Astrocyte (in vitro differentiated cells and primary cell): Measurements from ENCODE around the gene THOC5. TPM values are rescaled to one million over a fixed set of nuclear protein-coding genes. Genes with fewer than 3 reads are reported as not detected.
A peak's percentile ranks its signal among the peaks of the same experiment; 100 is the strongest.

Source experiments
- DNase-seq: peaks from one replicate; pipeline ENCODE4 v3.0.0-alpha.2; 2010; ENCODE audit warnings: low read depth
- FAIRE-seq: peaks from 2 replicates; lab custom pipeline; 2011; peaks lifted over from hg19 to GRCh38; lab: Jason Lieb, UNC
- H2AFZ ChIP-seq: 2 replicates; pipeline ENCODE4 v1.6.0; 2012; ENCODE audit warnings: low read depth, low read length, inconsistent platforms
- H3K27ac ChIP-seq: 2 replicates; pipeline ENCODE4 v1.5.1; 2011; ENCODE audit warnings: low read depth, low read length, inconsistent platforms
- H3K27me3 ChIP-seq: 2 replicates; pipeline ENCODE4 v1.6.0; 2011; ENCODE audit warnings: low read length, inconsistent platforms; ENCODE audit not compliant: insufficient read depth
- H3K36me3 ChIP-seq: 2 replicates; pipeline ENCODE4 v1.5.1; 2011; ENCODE audit warnings: low read length, inconsistent platforms; ENCODE audit not compliant: insufficient read depth
- H3K4me1 ChIP-seq: 2 replicates; pipeline ENCODE4 v1.5.1; 2011; ENCODE audit warnings: low read length, inconsistent platforms; ENCODE audit not compliant: insufficient read depth
- H3K4me2 ChIP-seq: 2 replicates; pipeline ENCODE4 v1.6.0; 2012; ENCODE audit warnings: low read length, inconsistent platforms
- H3K4me3 ChIP-seq: 2 replicates; pipeline ENCODE4 v1.5.1; 2011; ENCODE audit warnings: low read depth, mild to moderate bottlenecking, low read length, inconsistent platforms; ENCODE audit not compliant: insufficient read depth
- H3K79me2 ChIP-seq: 2 replicates; pipeline ENCODE4 v1.6.0; 2012; ENCODE audit warnings: mild to moderate bottlenecking, low read length, inconsistent platforms; ENCODE audit not compliant: insufficient read depth
- H3K9ac ChIP-seq: 2 replicates; pipeline ENCODE4 v1.6.0; 2012; ENCODE audit warnings: mild to moderate bottlenecking, low read length, inconsistent platforms
- H3K9me3 ChIP-seq: 2 replicates; pipeline ENCODE4 v1.5.1; 2012; ENCODE audit warnings: low read depth, mild to moderate bottlenecking, low read length, inconsistent platforms; ENCODE audit not compliant: insufficient read depth
- H4K20me1 ChIP-seq: 2 replicates; pipeline ENCODE4 v1.6.0; 2012; ENCODE audit warnings: low read length, inconsistent platforms; ENCODE audit not compliant: insufficient read depth
- H3K27ac Mint-ChIP-seq: one replicate; pipeline ENCODE4 v1.8.0; 2021; ENCODE audit warnings: mild to moderate bottlenecking, mixed read lengths; ENCODE audit not compliant: unreplicated experiment
- H3K27me3 Mint-ChIP-seq: one replicate; pipeline ENCODE4 v1.8.0; 2021; ENCODE audit warnings: low read depth, mixed read lengths; ENCODE audit not compliant: unreplicated experiment
- H3K36me3 Mint-ChIP-seq: one replicate; pipeline ENCODE4 v1.8.0; 2021; ENCODE audit warnings: low read depth, mixed read lengths; ENCODE audit not compliant: unreplicated experiment
- H3K4me1 Mint-ChIP-seq: one replicate; pipeline ENCODE4 v1.8.0; 2021; ENCODE audit warnings: low read depth, mixed read lengths; ENCODE audit not compliant: unreplicated experiment
- H3K4me3 Mint-ChIP-seq: one replicate; pipeline ENCODE4 v1.8.0; 2021; ENCODE audit warnings: mild to moderate bottlenecking, moderate library complexity, mixed read lengths; ENCODE audit not compliant: unreplicated experiment
- H3K9me3 Mint-ChIP-seq: one replicate; pipeline ENCODE4 v1.8.0; 2021; ENCODE audit warnings: mild to moderate bottlenecking, mixed read lengths; ENCODE audit not compliant: unreplicated experiment
- EZH2 ChIP-seq: IDR thresholded peaks from 2 replicates; pipeline ENCODE4 v1.6.1; 2012; ENCODE audit warnings: mild to moderate bottlenecking, low read length, inconsistent platforms; ENCODE audit not compliant: insufficient read depth
- total RNA-seq: library from RNA; stranded (reverse); gene quantifications from 2 replicates; pipeline ENCODE4 v1.2.1, GENCODE V29; 2021
- TF ChIP-seq, protein P1 (sequence below): IDR thresholded peaks from 2 replicates; pipeline ENCODE4 v1.5.1; 2011; ENCODE audit warnings: low read depth, mild to moderate bottlenecking, inconsistent platforms, low read length, moderate library complexity; ENCODE audit not compliant: insufficient read depth

The THOC5 gene
- total RNA-seq, 1 donor from 2014 or later = 85.0 TPM

DNA sequence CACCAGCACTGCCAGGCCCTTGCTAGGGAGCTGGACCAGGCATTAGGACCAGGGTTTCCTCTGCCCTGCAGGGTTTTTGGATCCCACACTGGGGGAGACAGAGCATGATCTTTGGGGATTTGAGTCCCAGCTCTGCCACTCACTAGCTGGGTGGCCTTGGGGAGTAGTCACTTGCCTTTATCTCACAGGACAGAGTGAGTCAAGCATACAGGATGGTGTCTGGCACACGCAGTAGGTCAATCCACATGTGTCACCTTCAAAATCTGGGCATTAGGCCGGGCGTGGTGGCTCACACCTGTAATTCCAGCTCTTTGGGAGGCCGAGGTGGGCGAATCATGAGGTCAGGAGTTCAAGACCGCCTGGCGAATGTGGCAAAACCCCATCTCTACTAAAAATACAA is 70.8 kb downstream of the THOC5 start:
- Histone ChIP-seq H3K27me3 (peaks cover 39% of the 10 kb centered on the region), H3K4me3 (no peak overlapping the region), H3K9me3 (peaks cover 8% of the 10 kb centered on the region), H3K79me2 (no peaks in the 10 kb centered on the region), H3K36me3 (no peaks in the 10 kb centered on the region), H3K4me2 (no peak overlapping the region), H3K4me1 (peaks cover 11% of the 10 kb centered on the region), H2AFZ (no peak overlapping the region), H4K20me1 (peaks cover 21% of the 10 kb centered on the region), H3K27ac (no peak overlapping the region), H3K9ac (no peak overlapping the region)
- TF ChIP-seq, protein P1, sequence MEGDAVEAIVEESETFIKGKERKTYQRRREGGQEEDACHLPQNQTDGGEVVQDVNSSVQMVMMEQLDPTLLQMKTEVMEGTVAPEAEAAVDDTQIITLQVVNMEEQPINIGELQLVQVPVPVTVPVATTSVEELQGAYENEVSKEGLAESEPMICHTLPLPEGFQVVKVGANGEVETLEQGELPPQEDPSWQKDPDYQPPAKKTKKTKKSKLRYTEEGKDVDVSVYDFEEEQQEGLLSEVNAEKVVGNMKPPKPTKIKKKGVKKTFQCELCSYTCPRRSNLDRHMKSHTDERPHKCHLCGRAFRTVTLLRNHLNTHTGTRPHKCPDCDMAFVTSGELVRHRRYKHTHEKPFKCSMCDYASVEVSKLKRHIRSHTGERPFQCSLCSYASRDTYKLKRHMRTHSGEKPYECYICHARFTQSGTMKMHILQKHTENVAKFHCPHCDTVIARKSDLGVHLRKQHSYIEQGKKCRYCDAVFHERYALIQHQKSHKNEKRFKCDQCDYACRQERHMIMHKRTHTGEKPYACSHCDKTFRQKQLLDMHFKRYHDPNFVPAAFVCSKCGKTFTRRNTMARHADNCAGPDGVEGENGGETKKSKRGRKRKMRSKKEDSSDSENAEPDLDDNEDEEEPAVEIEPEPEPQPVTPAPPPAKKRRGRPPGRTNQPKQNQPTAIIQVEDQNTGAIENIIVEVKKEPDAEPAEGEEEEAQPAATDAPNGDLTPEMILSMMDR = no peak
- no peak for TF ChIP-seq EZH2
- Mint-ChIP-seq H3K27me3 (peaks cover 48% of the 10 kb centered on the region), H3K36me3 (peaks cover 4% of the 10 kb centered on the region), H3K9me3 (peaks cover 11% of the 10 kb centered on the region), H3K4me3 (no peak overlapping the region), H3K4me1 (peaks cover 13% of the 10 kb centered on the region), H3K27ac (no peak overlapping the region)
- DNase-seq (no peak), FAIRE-seq (no peak)

DNA sequence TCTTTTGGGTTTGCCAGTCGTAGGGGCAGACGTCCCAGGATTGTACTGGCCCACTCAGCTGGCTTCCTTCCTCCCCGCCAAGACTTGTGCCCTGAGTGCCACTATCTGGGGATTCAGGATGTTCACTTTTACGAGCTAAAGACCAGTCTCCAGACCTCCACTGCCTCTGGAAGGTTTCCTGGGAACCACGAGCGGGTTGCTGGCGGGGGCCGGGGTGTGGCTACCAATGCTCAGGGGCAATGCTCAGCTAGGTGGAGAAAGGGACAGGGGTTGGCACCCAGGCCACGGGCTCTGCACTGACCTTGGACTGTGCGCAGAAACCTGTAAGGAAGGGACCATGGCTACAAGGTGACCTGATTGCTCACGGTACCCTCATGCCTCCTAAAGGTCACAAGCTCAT is 71.3 kb downstream of the THOC5 start:
- Histone ChIP-seq H3K27ac (no peak overlapping the region), H2AFZ (no peak overlapping the region), H3K27me3 (peaks cover 42% of the 10 kb centered on the region), H3K4me1 (peaks cover 11% of the 10 kb centered on the region), H3K9me3 (peaks cover 8% of the 10 kb centered on the region), H3K9ac (no peak overlapping the region), H3K36me3 (no peaks in the 10 kb centered on the region), H3K79me2 (no peaks in the 10 kb centered on the region), H3K4me3 (no peak overlapping the region), H3K4me2 (no peak overlapping the region), H4K20me1 (peaks cover 21% of the 10 kb centered on the region)
- no peak for DNase-seq
- H3K27ac Mint-ChIP-seq = no peak overlapping the region
- peaks cover 4% of the 10 kb centered on the region for H3K36me3 Mint-ChIP-seq
- H3K4me3 Mint-ChIP-seq = no peak overlapping the region
- TF ChIP-seq EZH2 = no peak
- TF ChIP-seq, protein P1 = no peak
- H3K27me3 Mint-ChIP-seq = peaks cover 47% of the 10 kb centered on the region
- peaks cover 11% of the 10 kb centered on the region for H3K9me3 Mint-ChIP-seq
- peaks cover 13% of the 10 kb centered on the region for H3K4me1 Mint-ChIP-seq
- FAIRE-seq = no peak

DNA sequence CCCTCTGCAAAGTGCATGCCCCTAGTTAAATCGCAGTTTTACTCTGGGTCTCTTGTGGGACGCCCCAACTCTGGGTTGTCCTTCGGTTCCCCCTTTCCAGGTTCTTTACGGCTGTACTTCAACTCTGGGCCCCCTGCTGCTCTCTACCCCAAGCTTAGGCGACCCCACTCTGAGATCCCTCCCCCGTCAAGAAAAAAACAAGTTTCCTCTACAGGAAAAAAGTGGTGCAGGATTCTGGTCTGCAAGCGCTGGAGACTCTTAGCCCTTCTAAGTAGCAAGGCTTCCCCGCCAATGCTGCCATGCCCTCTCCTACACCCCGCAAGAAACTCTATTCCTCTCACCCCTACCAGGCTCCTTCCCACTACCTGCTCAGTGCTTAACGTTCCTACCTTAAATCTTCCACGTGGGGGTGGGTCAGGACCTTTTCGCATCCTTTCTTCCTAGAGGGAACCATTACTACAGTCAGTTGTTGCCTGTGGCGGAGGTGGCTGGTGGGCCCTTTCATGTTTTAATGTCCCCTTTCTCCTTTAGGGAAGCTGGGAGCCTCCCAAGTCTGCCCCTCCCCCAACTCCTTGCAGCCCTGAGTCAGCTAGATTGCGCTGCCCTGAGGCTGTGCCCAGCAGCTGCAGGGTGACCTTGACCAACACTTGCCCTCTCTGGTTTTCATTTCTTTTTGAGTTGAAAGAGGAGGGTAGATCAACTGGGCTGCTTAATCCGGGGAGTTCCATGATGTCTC is 72.1 kb downstream of the THOC5 start:
- DNase-seq = no peak
- no peaks in the 10 kb centered on the region for H3K79me2 ChIP-seq
- H3K27ac ChIP-seq = no peak overlapping the region
- peak overlapping the region; percentile 73 for H2AFZ ChIP-seq
- H3K4me3 Mint-ChIP-seq = peak overlapping the region; percentile 76
- peaks cover 56% of the 10 kb centered on the region for H3K27me3 Mint-ChIP-seq
- peaks cover 6% of the 10 kb centered on the region for H3K36me3 Mint-ChIP-seq
- peaks cover 11% of the 10 kb centered on the region for H3K4me1 ChIP-seq
- peak overlapping the region; percentile 26 for H3K27ac Mint-ChIP-seq
- H4K20me1 ChIP-seq = peaks cover 24% of the 10 kb centered on the region
- peaks cover 8% of the 10 kb centered on the region for H3K9me3 ChIP-seq
- H3K9ac ChIP-seq = no peak overlapping the region
- peak overlapping the region; percentile 34 for H3K4me3 ChIP-seq
- TF ChIP-seq EZH2 = no peak
- TF ChIP-seq, protein P1 = no peak
- H3K4me1 Mint-ChIP-seq = peaks cover 13% of the 10 kb centered on the region
- no peaks in the 10 kb centered on the region for H3K36me3 ChIP-seq
- H3K9me3 Mint-ChIP-seq = peaks cover 11% of the 10 kb centered on the region
- peak overlapping the region; percentile 78 for H3K4me2 ChIP-seq
- H3K27me3 ChIP-seq = peaks cover 45% of the 10 kb centered on the region
- FAIRE-seq = no peak
